OCI-LY7 (cell line): ENCODE results near the gene ATP2C1. TPM values are rescaled to one million over a fixed set of nuclear protein-coding genes. Genes with fewer than 3 reads are reported as not detected.

ENCODE experiments used
- BruUV-seq: library from RNA; stranded (reverse); fragments of 400-500 nt; replicated peaks from 2 replicates; lab custom pipeline; 2021; lab: Mats Ljungman, UMichigan
- CTCF ChIA-PET: fragments of 300-600 bp; sonication (Branson Sonifier 250); formaldehyde crosslinking; loops from one replicate; lab custom pipeline; 2022; ENCODE audit warnings: antibody characterized with exemption; ENCODE audit not compliant: unreplicated experiment; lab: Charles Lee
- POLR2A ChIA-PET: fragments of 300-600 bp; sonication (Branson Sonifier 250); formaldehyde crosslinking; loops from one replicate; lab custom pipeline; 2022; ENCODE audit warnings: antibody characterized with exemption; lab: Charles Lee
- DNase-seq: peaks from one replicate; pipeline ENCODE4 v3.0.0-alpha.2; 2015; ENCODE audit warnings: low spot score
- H2AFZ ChIP-seq: fragments of 200-600 bp; sonication (generic), shearing (Covaris generic); 2 replicates; pipeline ENCODE4 v1.6.1; 2014; ENCODE audit warnings: mild to moderate bottlenecking, antibody characterized with exemption, low read length, moderate library complexity
- H3K27ac ChIP-seq: fragments of 200-600 bp; sonication (generic); 2 replicates; pipeline ENCODE4 v1.5.1; 2014; ENCODE audit warnings: mixed run types, low read depth, mild to moderate bottlenecking, moderate library complexity, low read length, inconsistent platforms; ENCODE audit not compliant: poor library complexity, severe bottlenecking
- H3K36me3 ChIP-seq: fragments of 200-600 bp; sonication (generic); 2 replicates; pipeline ENCODE4 v1.6.1; 2014; ENCODE audit warnings: mild to moderate bottlenecking, antibody characterized with exemption, low read length, moderate library complexity, mixed read lengths; ENCODE audit not compliant: insufficient read depth
- H3K4me1 ChIP-seq: fragments of 200-600 bp; sonication (generic); 2 replicates; pipeline ENCODE4 v1.5.1; 2014; ENCODE audit warnings: mild to moderate bottlenecking, low read length; ENCODE audit not compliant: insufficient read depth, poor library complexity, severe bottlenecking
- H3K4me2 ChIP-seq: fragments of 200-600 bp; sonication (generic); 2 replicates; pipeline ENCODE4 v1.6.1; 2014; ENCODE audit warnings: mild to moderate bottlenecking, low read length
- H3K4me3 ChIP-seq: fragments of 200-600 bp; sonication (generic); 2 replicates; pipeline ENCODE4 v1.5.1; 2014; ENCODE audit warnings: mild to moderate bottlenecking, low read depth, low read length; ENCODE audit not compliant: poor library complexity, severe bottlenecking
- H3K79me2 ChIP-seq: fragments of 200-600 bp; sonication (generic); 2 replicates; pipeline ENCODE4 v1.6.1; 2016; ENCODE audit warnings: low read depth, mild to moderate bottlenecking, low read length, moderate library complexity, mixed read lengths; ENCODE audit not compliant: insufficient read depth
- H3K9me2 ChIP-seq: fragments of 200-600 bp; sonication (generic); 2 replicates; pipeline ENCODE4 v1.6.1; 2016; ENCODE audit warnings: mild to moderate bottlenecking, low read length, mixed read lengths; ENCODE audit not compliant: insufficient read depth
- H3K9me3 ChIP-seq: fragments of 200-600 bp; sonication (generic); 2 replicates; pipeline ENCODE4 v1.6.1; 2014; ENCODE audit warnings: mild to moderate bottlenecking, mixed run types, low read length, mixed read lengths
- H4K20me1 ChIP-seq: fragments of 200-600 bp; sonication (generic); 2 replicates; pipeline ENCODE4 v1.6.1; 2014; ENCODE audit warnings: mild to moderate bottlenecking, antibody characterized with exemption, low read length, moderate library complexity, mixed read lengths; ENCODE audit not compliant: insufficient read depth
- CTCF ChIP-seq: fragments of 200-600 bp; sonication (generic); conservative IDR thresholded peaks from 2 replicates; pipeline ENCODE4 v1.5.1; 2014; ENCODE audit warnings: mild to moderate bottlenecking, antibody characterized with exemption, low read length, moderate library complexity, mixed read lengths
- EZH2phosphoT487 ChIP-seq: fragments of 200-600 bp; sonication (generic); IDR thresholded peaks from 2 replicates; pipeline ENCODE4 v1.6.1; 2018; ENCODE audit warnings: low read depth, borderline replicate concordance, mild to moderate bottlenecking, mixed run types, antibody characterized with exemption, low read length, moderate library complexity, mixed read lengths
- intact Hi-C: fragments of 100-400 bp; cut with micrococcal nuclease; formaldehyde crosslinking; loops from one replicate; pipeline ENCODE4 v1.10.0; 2022; ENCODE audit not compliant: unreplicated experiment
- total RNA-seq, 2 experiments: library from RNA; depleted of rRNA in 1 of 2; stranded (reverse); fragments of >200 nt in 1 of 2; shearing (Covaris generic) in 1 of 2; gene quantifications; 2 replicates each; pipeline ENCODE4 v1.2.3, GENCODE V29; 2014 to 2022

ATP2C1 gene
- total RNA-seq, 2 experiments from 2014 or later: 31.1 to 56.8 TPM

- H3K27ac ChIP-seq: no peak overlapping the region
- peaks cover 38% of the 10 kb centered on the region for H4K20me1 ChIP-seq
- H3K9me2 ChIP-seq: no peaks in the 10 kb centered on the region
- ChIA-PET CTCF (interaction anchor here (0.5 to 2.2 kb wide), 2 partner anchors 21 to 367 kb away, joined by 3 to 8 read pairs; no protein-coding TSS in a partner anchor), POLR2A (interaction anchor here (1.0 to 3.1 kb wide), 6 partner anchors 8 to 152 kb away, joined by 3 to 12 read pairs (median 6); partner anchors contain the start of genes ASTE1, NEK11 and PIK3R4)
- H2AFZ ChIP-seq: peak overlapping the region; percentile 87; the same call in 1 of the 2 replicates
- H3K4me1 ChIP-seq: peaks cover 34% of the 10 kb centered on the region
- H3K4me3 ChIP-seq: peak overlapping the region; percentile 80
- no peak for TF ChIP-seq CTCF
- no peak for TF ChIP-seq EZH2phosphoT487
- intact Hi-C loops: loop anchor here (5.0 to 10.0 kb wide), 2 partner anchors 607 to 1520 kb away; partner anchors contain the start of genes DNAJC13 and MRPL3
- no TSS peak for BruUV-seq
- no peaks in the 10 kb centered on the region for H3K36me3 ChIP-seq
- peaks cover 58% of the 10 kb centered on the region for H3K79me2 ChIP-seq
- DNase-seq: no peak
- no peaks in the 10 kb centered on the region for H3K9me3 ChIP-seq
- H3K4me2 ChIP-seq: peak overlapping the region; percentile 91
These were observed 1.0 kb downstream of the ATP2C1 start for GRCh38 chr3:130894986-130895280.

GRCh38 chr3:130895690-130896488 is 2.0 kb downstream of the ATP2C1 start:
- H3K9me3 ChIP-seq: no peaks in the 10 kb centered on the region
- intact Hi-C loops: loop anchor here (1.0 to 10.0 kb wide), 2 partner anchors 19 to 1519 kb away; partner anchors contain the start of gene DNAJC13
- no peak overlapping the region for H3K27ac ChIP-seq
- H3K4me2 ChIP-seq: peak overlapping the region; percentile 91
- ChIA-PET POLR2A (interaction anchor here (0.6 to 3.1 kb wide), 6 partner anchors 8 to 190 kb away, joined by 3 to 8 read pairs (median 3); no protein-coding TSS in a partner anchor), CTCF (no interaction called here)
- H4K20me1 ChIP-seq: peaks cover 47% of the 10 kb centered on the region
- TF ChIP-seq EZH2phosphoT487 (no peak), CTCF (no peak)
- no peaks in the 10 kb centered on the region for H3K9me2 ChIP-seq
- DNase-seq: no peak
- H3K4me3 ChIP-seq: peak overlapping the region; percentile 80
- no peak overlapping the region for H2AFZ ChIP-seq
- peaks cover 44% of the 10 kb centered on the region for H3K4me1 ChIP-seq
- H3K36me3 ChIP-seq: no peaks in the 10 kb centered on the region
- BruUV-seq: no TSS peak
- peaks cover 67% of the 10 kb centered on the region for H3K79me2 ChIP-seq
